HG03558 (cell line): Measurements from ENCODE around the gene F5.

ENCODE experiments used
- ATAC-seq: cut with Tn5 transposase; IDR thresholded peaks from one replicate; pipeline ENCODE4 v1.9.1; 2021; ENCODE audit warnings: moderate number of reproducible peaks; ENCODE audit not compliant: unreplicated experiment; ENCODE audit errors: extremely low read depth

F5 gene

DNA sequence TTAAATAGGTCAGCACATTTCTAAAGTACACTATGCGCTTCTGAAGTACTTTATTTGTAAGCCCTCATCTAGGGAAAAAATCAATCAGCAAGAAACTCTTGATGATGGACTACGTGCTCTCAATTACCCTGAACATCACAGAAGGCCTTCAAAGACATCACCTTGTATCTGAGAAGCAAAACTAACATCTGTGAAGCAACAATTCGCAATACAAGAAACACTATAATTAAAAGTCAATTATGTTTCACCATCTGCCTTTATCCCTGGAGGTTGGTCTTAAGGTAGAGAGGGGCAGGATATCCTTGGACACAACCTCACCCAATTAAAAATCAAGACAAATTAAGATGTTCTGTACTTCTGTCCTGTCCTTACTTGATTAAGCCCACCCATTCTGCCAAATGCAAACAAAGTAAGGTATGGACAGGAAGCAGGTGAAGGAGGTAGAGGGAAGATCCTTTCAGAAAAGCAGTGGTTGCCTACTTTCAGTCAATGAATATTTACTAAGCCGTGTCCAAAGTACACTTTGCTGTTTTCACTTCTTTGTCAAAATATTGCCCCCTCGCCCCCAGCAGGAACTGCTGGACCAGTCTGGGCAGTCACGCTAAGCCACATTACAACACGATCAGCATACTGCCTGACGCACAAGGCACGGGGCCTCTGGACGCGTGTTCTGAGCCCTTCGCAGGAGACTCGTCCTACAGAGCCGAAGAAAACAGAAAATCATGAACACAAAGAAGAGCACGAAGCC is 101.4 kb downstream of the F5 start:
- ATAC-seq = no peak

DNA sequence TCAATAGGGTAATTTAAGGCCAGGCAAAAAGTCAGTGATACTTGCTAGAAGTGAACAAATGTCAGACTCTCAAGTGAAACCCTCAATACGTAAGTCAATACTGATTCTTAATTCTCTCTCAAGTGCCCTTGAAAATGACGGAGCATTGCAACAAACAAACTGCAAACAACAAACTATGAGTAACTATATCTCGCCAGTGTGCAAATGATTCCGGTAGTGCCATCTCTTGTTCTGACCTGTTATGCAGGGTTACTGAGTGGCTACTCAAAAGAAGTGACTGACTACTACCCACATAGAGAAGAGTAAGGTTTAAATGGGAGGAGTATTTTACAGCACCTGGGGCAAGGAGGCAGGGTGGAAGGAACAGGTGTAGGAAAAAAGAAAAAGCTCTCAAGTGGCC is 102.2 kb downstream of the F5 start:
- no peak for ATAC-seq

DNA sequence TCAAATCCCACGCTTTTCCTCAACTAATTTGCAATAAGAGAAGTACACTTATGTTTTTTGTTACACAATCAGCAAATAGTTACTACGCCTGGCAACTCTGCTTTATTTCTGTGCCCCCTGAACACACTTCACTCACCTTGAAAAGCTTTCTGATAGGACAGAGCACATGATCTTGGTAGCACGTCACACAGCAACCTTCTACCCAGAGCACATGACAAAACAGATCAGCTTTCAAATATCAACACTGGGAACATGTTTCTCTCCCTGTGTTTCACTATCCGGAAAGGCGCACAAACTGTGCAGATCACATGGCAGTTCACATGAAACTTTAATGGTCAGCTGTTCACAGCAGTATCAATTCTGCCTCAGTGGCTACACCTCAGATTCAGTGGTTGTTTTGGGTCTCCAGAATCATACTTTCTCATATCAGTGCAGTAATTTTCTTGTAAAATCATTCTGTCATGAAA is 102.7 kb downstream of the F5 start:
- no peak for ATAC-seq

DNA sequence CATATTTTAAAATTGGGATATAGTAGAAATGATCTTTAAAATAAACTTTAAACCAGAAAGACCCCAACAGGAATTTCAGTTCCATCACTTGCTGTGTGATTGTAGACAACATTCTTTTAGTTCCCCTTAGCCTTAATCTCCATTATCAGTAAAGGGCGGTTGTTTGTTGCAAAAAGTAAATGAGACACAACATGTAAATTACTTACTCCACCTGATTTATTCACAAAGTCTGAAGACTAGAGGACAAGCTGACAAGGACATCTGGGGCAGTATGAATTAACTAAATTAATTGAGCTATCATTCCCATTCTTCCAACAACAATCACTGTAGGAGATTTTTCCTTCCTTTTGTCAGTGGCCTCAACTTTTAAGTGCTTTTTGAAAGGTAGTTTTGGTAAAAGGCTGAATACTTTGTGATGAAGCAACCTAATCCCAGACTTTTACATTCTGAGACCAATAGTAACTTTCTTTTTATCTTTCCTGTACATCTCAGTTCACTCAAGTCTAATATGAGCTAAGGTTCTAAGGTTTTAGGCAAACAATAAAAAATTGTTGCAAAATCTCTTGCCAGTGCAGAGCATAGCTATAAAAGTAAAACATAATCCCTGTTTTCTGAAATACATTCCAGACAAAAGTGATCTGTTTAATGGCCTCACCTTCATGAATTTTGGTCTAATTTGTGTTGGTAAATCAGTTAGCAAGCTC is 106.8 kb downstream of the F5 start:
- no peak for ATAC-seq

DNA sequence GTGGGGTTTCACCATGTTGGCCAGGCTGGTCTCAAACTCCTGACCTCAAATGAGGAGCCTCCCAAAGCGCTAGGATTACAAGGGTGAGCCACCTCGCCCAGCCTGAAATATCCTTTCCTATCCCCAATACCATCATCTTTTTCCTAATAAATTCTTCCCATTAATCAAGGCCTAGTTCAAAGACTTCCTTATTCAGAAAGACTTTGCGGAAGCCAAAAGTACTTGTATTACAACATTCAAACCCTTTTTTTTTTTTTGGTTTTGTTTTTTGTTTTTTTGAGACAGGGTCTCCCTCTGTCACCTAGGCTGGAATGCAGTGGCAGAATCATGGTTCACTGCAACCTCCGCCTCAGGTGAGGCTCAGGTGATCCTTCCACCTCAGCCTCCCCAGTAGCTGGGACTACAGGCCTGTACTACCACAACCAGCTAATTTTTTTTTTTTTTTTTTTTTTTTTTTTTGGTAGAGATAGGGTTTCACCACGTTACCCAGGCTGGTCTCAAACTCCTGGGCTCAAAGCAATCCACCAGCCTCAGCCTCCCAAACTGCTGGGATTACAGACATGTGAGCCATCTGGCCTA is 108.1 kb downstream of the F5 start:
- ATAC-seq = no peak

DNA sequence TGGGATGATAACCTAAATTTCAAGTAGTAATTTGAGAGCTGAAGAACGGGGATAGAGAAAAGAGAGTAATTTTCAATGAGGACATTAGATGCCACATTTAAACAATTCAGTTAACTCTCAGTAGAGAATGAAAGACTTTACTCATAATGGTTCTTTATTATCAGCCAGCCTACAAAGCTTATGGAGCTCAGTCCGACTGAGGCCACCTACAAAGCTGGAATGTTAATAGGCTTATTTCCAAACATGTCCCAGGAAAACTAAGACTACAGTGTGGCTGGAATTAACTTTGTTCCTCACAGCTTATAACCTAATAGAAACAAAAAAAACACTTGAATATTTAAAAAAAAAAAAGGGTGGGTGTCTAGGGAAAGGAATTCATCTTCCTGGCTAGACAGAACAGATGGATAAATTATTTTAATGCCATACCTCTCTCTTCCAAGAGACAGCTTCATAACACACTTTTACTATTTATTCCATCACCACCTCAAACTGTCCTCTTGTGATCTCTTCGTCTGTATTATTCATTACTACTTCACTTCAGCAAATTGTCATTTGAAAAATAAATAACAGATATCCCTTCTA is 110.4 kb downstream of the F5 start:
- ATAC-seq = no peak

DNA sequence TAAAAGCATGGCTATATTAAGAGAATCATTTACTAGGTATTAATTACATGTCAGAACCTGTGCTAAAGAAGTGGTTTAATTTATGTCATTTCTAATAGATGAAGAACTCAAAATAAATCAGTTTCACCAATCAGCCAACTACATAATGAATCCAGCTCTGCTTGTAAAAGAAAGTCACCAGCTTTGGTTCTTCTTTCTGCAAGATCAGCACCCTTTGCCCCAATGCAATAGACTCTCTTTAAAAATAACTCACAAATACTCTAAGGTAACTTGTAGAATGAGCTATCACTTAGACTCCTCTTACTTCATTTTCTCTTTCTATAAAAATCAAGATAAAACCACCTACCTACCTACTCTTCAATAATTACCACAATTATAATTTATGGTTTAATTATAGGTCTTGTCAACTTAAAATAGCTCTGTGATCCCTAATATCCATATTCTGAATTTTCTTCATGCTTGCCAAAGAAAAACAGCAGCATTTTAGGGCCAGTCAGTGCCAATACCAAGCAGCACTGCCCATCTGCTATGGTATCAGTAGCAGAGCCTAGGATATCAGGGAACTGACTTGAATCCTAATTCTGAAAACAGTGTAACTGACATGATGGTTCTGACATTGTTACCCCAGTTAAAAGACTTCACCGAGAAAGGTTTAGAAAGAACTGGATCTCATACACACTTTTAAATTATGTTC is 111.8 kb downstream of the F5 start:
- ATAC-seq = no peak

DNA sequence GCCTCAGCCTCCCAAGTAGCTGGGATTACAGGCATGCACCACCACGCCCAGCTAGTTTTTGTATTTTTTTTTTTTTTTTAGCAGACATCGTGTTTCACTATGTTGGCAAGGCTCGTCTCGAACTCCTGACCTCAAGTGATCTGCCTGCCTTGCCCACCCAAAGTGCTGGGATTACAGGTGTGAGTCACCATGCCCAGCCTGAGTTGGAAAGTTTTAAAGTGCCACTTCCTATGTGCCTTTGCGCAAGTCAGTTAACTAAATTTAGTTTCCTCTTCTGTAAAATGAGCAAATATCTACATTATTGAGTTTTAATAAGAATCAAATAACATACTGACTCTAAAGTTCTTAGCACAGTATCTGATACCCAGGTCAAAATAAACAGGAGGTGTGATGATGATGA is 112.9 kb downstream of the F5 start:
- no peak for ATAC-seq

DNA sequence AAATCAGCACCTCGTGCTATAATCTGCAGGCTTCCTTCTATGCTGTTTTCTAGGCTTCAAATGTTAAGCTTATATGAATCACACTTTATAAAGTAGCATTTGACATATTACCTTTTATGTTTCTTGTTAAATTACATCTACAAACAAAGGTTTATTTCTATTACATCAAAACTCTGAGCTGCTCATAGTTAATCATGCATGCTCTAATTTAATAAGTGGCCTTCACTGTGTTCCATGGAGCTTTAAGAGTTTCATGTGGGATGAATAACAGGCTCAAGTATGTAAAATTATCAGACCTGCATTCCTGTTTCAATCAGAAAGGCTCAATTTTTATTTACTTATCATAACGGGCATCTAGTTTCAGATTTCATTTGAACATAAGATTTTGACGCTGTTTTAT is 113.5 kb downstream of the F5 start:
- ATAC-seq = no peak

DNA sequence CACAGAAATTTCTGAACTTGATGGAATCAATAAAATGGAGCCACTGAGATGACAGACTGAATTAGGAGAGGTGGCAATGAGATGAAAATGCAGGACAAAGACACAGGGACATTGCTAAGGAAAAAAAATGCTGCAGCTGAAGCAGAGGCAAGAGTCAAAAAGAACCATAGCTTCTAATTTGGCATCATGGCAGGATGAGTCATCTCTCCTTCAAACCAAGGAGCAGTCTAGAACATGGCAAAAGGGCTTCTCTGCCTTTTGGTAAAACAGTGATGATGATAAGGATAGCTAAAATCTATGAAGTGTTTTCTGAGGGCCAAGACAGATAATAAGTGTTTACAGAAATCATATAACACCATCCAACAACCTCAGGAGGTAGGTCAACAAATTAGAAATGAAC is 117.3 kb downstream of the F5 start:
- no peak for ATAC-seq

DNA sequence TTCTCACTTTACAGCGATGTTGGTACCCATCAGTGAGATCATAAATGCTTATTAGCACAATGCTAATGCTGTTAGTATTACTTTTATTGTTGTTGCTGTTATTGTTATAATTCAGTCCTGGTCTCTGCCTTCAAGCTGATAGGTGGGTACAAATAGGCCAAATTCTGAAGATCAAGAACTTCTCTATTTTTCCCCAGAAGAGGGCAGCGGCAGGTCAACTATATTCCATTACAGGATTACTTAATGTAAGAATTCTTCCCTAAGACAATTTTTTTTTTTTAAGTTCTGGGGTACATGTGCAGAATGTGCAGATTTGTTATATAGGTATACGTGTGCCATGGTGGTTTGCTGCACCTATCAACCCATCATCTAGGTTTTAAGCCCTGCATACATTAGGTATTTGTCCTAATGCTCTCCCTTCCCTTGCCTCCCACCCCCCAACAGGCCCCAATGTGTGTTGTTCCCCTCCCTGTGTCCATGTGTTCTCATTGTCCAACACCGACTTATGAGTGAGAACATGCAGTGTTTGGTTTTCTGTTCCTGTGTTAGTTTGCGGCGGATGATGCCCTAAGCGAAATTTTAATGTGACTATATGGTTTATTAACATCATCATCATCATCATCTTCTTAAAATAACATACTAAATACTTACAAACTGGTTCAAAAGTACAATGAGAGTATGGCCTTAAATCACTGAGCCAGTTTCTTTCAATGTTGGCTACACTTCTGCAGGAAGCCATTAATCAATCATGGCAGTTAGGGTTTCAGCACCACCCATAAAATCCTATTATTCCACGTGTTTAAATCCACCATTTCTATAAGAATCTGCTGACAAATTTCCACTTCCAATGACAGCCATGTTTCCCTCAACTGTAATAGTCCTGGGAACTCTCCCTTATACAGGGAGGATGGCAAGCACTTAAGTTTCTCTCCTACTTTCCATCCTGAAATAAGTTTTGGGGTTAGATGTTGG is 119.7 kb downstream of the F5 start:
- no peak for ATAC-seq

DNA sequence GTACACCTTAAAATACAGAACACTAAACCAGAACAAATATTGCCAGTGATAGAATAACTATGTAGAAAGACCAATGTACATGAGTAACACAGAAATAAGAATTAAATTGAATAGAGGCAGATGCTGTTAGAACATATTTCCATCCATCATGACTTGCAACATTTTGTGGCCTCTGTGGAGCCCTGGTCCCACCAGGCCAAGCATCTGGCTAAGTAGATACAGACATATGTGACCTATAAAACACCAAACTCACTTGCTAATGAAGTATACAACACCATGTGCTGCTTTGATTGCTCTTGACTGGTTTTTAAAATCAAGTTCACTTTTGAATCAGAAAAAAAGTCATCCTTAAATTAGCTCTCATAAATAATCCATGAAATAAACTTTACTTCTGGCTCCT is 121.0 kb downstream of the F5 start:
- no peak for ATAC-seq
